Measurements from ENCODE around the gene IFNAR1. TPM values are rescaled to one million over a fixed set of nuclear protein-coding genes. Genes with fewer than 3 reads are reported as not detected.

IFNAR1 gene
- total and polyA plus RNA-seq, 2 donors (not counting 1 experiment from before 2014, with no cell fraction given): 17.5 to 23.1 TPM

GRCh38 chr21:33397717-33398116 is 72.9 kb downstream of the IFNAR1 start:
- no peak for DNase-seq (ENCODE audit: low read depth in 2 of 2)
- no peak overlapping the region for H3K4me3 ChIP-seq (replicated peaks in 1 of 4; ENCODE audit: control extremely low read depth in 1 of 4, insufficient read depth in 1 of 4, low read depth in 3 of 4, low read length in 4 of 4)
- H3K36me3 ChIP-seq (ENCODE audit: control insufficient read depth, insufficient read depth, low read length): no peaks in the 10 kb centered on the region
- H3K27me3 ChIP-seq (ENCODE audit: control insufficient read depth, insufficient read depth, low read length): no peaks in the 10 kb centered on the region
- no peaks in the 10 kb centered on the region for H4K20me1 ChIP-seq (ENCODE audit: control insufficient read depth, extremely low read depth, insufficient read depth, low read length)
- no peak overlapping the region for H2AFZ ChIP-seq (ENCODE audit: low read length)
- no peaks in the 10 kb centered on the region for H3K9me3 ChIP-seq (ENCODE audit: control insufficient read depth, insufficient read depth, low read depth, low read length)
- TF ChIP-seq CTCF (conservative IDR thresholded peaks at IDR 0.05 in 1 of 2, IDR thresholded peaks at IDR 0.05 in 1 of 2; ENCODE audit: low read depth in 1 of 2, low read length in 2 of 2): no peak
- no peak for TF ChIP-seq EZH2 (IDR thresholded peaks at IDR 0.05; ENCODE audit: low read length, missing control alignments)
- no peak overlapping the region for H3K9ac ChIP-seq (ENCODE audit: insufficient read depth, low read length)
- no peak overlapping the region for H3K27ac ChIP-seq (ENCODE audit: insufficient read depth, low read length)
- no peaks in the 10 kb centered on the region for H3K79me2 ChIP-seq (ENCODE audit: control insufficient read depth, insufficient read depth, low read length)
- H3K4me1 ChIP-seq (ENCODE audit: control insufficient read depth, extremely low read depth, insufficient read depth, low read length): peaks cover 6% of the 10 kb centered on the region
- no peak overlapping the region for H3K4me2 ChIP-seq (ENCODE audit: extremely low read depth, insufficient read depth, low read length)

DNA sequence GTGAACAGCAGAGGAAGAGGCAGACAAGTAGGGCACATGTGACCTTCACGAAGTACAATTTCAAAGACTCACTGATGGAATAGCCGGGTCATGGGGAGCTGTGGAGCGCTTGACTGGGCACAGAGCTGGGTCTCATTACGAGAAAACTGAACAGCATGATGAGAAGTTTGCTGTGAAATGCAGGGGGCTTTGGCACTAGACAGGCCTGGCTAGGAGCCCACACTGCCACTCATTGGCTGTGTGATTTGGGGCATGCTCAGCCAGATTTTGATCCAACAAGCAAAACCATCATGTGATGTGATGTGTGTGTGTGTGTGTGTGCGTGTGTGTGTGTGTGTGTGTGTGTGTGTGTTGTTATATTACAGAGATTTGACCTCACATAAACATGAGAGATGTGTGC is 73.6 kb downstream of the IFNAR1 start:
- no peak overlapping the region for H3K9ac ChIP-seq (ENCODE audit: insufficient read depth, low read length)
- H3K4me2 ChIP-seq (ENCODE audit: extremely low read depth, insufficient read depth, low read length): no peak overlapping the region
- H4K20me1 ChIP-seq (ENCODE audit: control insufficient read depth, extremely low read depth, insufficient read depth, low read length): no peaks in the 10 kb centered on the region
- no peak overlapping the region for H3K4me3 ChIP-seq (replicated peaks in 1 of 4; ENCODE audit: control extremely low read depth in 1 of 4, insufficient read depth in 1 of 4, low read depth in 3 of 4, low read length in 4 of 4)
- no peaks in the 10 kb centered on the region for H3K36me3 ChIP-seq (ENCODE audit: control insufficient read depth, insufficient read depth, low read length)
- H3K79me2 ChIP-seq (ENCODE audit: control insufficient read depth, insufficient read depth, low read length): no peaks in the 10 kb centered on the region
- H2AFZ ChIP-seq (ENCODE audit: low read length): no peak overlapping the region
- H3K9me3 ChIP-seq (ENCODE audit: control insufficient read depth, insufficient read depth, low read depth, low read length): no peaks in the 10 kb centered on the region
- H3K4me1 ChIP-seq (ENCODE audit: control insufficient read depth, extremely low read depth, insufficient read depth, low read length): peaks cover 6% of the 10 kb centered on the region
- H3K27me3 ChIP-seq (ENCODE audit: control insufficient read depth, insufficient read depth, low read length): no peaks in the 10 kb centered on the region
- TF ChIP-seq EZH2 (IDR thresholded peaks at IDR 0.05; ENCODE audit: low read length, missing control alignments) (no peak), CTCF (conservative IDR thresholded peaks at IDR 0.05 in 1 of 2, IDR thresholded peaks at IDR 0.05 in 1 of 2; ENCODE audit: low read depth in 1 of 2, low read length in 2 of 2) (no peak)
- no peak for DNase-seq (ENCODE audit: low read depth in 2 of 2)
- no peak overlapping the region for H3K27ac ChIP-seq (ENCODE audit: insufficient read depth, low read length)

DNA sequence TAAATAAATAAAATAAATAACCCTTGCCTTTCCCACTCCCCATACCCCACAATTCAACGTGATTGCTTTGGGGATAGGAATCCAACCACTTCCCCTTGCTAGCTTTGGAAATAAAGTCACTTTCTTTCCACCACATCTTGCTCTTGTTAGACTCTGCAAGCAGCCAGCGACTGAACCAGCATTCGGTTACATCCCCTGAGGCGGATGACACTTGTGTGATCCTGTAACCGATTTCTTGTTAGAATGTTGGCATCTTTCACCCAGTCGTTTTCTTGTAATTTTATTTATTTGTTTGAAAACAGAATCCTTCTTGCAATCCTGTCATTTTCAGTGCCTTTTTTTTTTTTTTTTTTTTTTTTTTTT is 76.8 kb downstream of the IFNAR1 start:
- no peak overlapping the region for H3K27ac ChIP-seq (ENCODE audit: insufficient read depth, low read length)

More for the DNA sequence above, 76.8 kb downstream of the IFNAR1 start:
- Histone ChIP-seq H3K9me3 (ENCODE audit: control insufficient read depth, insufficient read depth, low read depth, low read length) (no peaks in the 10 kb centered on the region), H2AFZ (ENCODE audit: low read length) (no peak overlapping the region), H3K4me2 (ENCODE audit: extremely low read depth, insufficient read depth, low read length) (no peak overlapping the region), H3K27me3 (ENCODE audit: control insufficient read depth, insufficient read depth, low read length) (no peaks in the 10 kb centered on the region), H3K79me2 (ENCODE audit: control insufficient read depth, insufficient read depth, low read length) (peaks cover 21% of the 10 kb centered on the region), H3K4me1 (ENCODE audit: control insufficient read depth, extremely low read depth, insufficient read depth, low read length) (no peaks in the 10 kb centered on the region), H3K36me3 (ENCODE audit: control insufficient read depth, insufficient read depth, low read length) (no peaks in the 10 kb centered on the region), H3K9ac (ENCODE audit: insufficient read depth, low read length) (no peak overlapping the region), H4K20me1 (ENCODE audit: control insufficient read depth, extremely low read depth, insufficient read depth, low read length) (no peaks in the 10 kb centered on the region), H3K4me3 (replicated peaks in 1 of 4; ENCODE audit: control extremely low read depth in 1 of 4, insufficient read depth in 1 of 4, low read depth in 3 of 4, low read length in 4 of 4) (no peak overlapping the region)
- TF ChIP-seq CTCF (conservative IDR thresholded peaks at IDR 0.05 in 1 of 2, IDR thresholded peaks at IDR 0.05 in 1 of 2; ENCODE audit: low read depth in 1 of 2, low read length in 2 of 2): no peak
- no peak for TF ChIP-seq EZH2 (IDR thresholded peaks at IDR 0.05; ENCODE audit: low read length, missing control alignments)
- DNase-seq (ENCODE audit: low read depth in 2 of 2): no peak

All from fibroblast of lung (primary cell).